NB4 (cell line): ENCODE measurements around the gene ANKRD39.

Experiments
- CTCF ChIP-seq: IDR thresholded peaks from one replicate; pipeline ENCODE4 v1.5.1; 2012; ENCODE audit warnings: low read depth, low read length
- MAX ChIP-seq: IDR thresholded peaks from 2 replicates; pipeline ENCODE4 v1.6.1; 2011; ENCODE audit warnings: low read depth, low read length

- no peak for TF ChIP-seq CTCF
- TF ChIP-seq MAX, result no peak
Measured at GRCh38 chr2:96884299-96885094, 26.7 kb upstream of the ANKRD39 start.
